SU-DHL-6 (cell line): Measurements from ENCODE around the gene LRIG3.

Source experiments
- EZH2phosphoT487 ChIP-seq: fragments of 200-600 bp; sonication (generic), shearing (Covaris generic); conservative IDR thresholded peaks from 2 replicates; pipeline ENCODE4 v1.6.1; 2018; ENCODE audit warnings: mild to moderate bottlenecking, antibody characterized with exemption, low read length, moderate library complexity, mixed read lengths
- TF ChIP-seq, protein P1 (sequence below): fragments of 200-600 bp; sonication (generic); IDR thresholded peaks from one replicate; pipeline ENCODE4 v1.5.1; 2017; ENCODE audit warnings: antibody characterized with exemption, mild to moderate bottlenecking, low read length, moderate library complexity; ENCODE audit not compliant: insufficient read depth, poor library complexity, severe bottlenecking

DNA sequence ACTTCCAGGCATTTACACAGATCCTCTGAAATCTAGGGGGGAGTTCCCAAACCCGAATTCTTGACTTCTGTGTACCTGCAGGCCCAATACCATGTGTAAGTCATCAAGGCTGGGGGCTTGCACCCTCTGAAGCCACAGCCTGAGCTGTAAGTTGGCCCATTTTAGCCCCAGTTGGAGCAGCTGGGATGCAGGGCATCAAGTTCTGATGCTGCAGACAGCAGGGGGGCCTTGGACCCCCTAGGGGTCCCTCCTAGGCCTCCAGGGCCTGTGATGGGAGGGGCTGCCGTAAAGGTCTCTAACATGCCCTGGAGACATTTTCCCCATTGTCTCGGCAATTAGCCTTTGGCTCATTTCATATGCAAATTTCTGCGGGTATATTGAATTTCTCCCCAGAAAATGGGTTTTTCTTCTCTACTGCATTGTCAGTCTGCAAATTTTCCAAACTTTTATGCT, 59.5 kb downstream of the LRIG3 start:
- TF ChIP-seq EZH2phosphoT487 = no peak
- TF ChIP-seq, protein P1, sequence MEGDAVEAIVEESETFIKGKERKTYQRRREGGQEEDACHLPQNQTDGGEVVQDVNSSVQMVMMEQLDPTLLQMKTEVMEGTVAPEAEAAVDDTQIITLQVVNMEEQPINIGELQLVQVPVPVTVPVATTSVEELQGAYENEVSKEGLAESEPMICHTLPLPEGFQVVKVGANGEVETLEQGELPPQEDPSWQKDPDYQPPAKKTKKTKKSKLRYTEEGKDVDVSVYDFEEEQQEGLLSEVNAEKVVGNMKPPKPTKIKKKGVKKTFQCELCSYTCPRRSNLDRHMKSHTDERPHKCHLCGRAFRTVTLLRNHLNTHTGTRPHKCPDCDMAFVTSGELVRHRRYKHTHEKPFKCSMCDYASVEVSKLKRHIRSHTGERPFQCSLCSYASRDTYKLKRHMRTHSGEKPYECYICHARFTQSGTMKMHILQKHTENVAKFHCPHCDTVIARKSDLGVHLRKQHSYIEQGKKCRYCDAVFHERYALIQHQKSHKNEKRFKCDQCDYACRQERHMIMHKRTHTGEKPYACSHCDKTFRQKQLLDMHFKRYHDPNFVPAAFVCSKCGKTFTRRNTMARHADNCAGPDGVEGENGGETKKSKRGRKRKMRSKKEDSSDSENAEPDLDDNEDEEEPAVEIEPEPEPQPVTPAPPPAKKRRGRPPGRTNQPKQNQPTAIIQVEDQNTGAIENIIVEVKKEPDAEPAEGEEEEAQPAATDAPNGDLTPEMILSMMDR = no peak
